Left cardiac atrium (tissue), 4 donors: Measurements from ENCODE around the gene AFAP1. TPM values are rescaled to one million over a fixed set of nuclear protein-coding genes. Genes with fewer than 3 reads are reported as not detected.

Source experiments
- ATAC-seq, 2 donors: fragments of 200-7000 bp; cut with Tn5 transposase; one replicate each; pipeline ENCODE4 v1.9.1; 2020; ENCODE audit warnings: mild to moderate bottlenecking in 2 of 2, moderate library complexity in 2 of 2
- DNase-seq: peaks from one replicate; pipeline ENCODE4 v3.0.0-alpha.2; 2020
- intact Hi-C, 2 donors: fragments of 100-400 bp; cut with DNase I; formaldehyde crosslinking; loops; one replicate each; pipeline versions ENCODE4 v1.14.1 to v1.15.1; 2022 to 2023
- long read RNA-seq: library from polyadenylated mRNA; unstranded; transcript quantifications from one replicate; pipeline ENCODE4 v2.0.0, GENCODE V29; 2021
- total RNA-seq, 2 donors: library from RNA; stranded (reverse); fragmentation: NEBNext Ultra II Directional; extraction: Animal tissue kit (Norgen Biotek cat#: 25700); gene quantifications; one replicate each; pipeline ENCODE4 v1.2.1, GENCODE V29; 2021
- donor health status: DM: no; HTN: yes; CAD: no.
- donor health status: DM: no; HTN: yes; CAD: no; lungs with severe emphysema.
- donor health status: DM: yes; HTN: yes; CAD: no.
- donor health status: Dilated cardiomyopathy.

Gene AFAP1
- 10 to 100 TPM; 19.6 to 33.3 TPM for total RNA-seq
- long read RNA-seq, full-length matches to known transcripts, result 4 of 23 reads
- long read RNA-seq, partial matches to known transcripts, result 2 of 23 reads
- long read RNA-seq, other reads (novel, unspliced or antisense), result 17 of 23 reads

DNA sequence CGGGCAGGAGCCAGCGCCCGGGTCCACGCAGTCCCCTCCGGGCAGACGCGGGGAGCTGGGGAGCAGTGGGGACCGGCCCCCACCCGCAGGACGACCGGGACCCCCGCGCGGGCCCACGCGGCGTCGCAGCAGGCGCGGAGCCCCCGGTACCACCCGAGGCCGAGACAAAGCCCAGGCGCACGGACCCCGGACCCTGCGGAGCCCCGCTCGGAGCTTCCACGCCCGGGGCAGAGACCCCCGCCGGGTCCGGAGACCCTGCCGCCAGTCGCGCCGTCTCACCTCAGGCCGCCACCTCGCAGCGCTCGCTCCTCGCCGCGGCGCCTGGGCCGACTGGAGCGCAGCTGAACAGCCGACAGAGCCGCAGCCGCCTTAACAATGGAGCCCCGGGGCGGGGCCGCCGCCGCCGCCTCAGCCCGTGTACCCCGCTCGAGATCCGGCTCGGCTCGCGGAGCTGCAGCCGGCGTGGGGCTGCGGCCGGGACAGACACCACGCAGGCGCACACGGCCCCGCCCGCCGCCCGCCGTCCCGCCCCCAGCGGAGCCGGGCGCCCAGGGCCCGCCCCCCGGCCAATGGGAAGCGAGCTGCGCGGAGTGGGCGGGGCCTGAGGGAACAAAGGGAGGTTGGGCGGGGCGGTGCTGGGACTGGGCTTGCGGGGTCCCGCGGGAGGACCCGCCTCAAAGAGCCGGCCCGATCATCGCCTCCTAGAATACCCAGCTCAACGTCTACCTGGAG is at the start of gene AFAP1:
Gene AFAP1 (minus strand): TSS at position 485 of the 732 bp plus-strand sequence. CDS start 67,783 bp downstream, outside the sequence.
- DNase-seq, result peak; percentile 92
- intact Hi-C loops, result loop anchor here (5.0 to 10.0 kb wide), 3 partner anchors 65 to 132 kb away; no protein-coding TSS in a partner anchor
- peak; percentile 94 to 96 for ATAC-seq

DNA sequence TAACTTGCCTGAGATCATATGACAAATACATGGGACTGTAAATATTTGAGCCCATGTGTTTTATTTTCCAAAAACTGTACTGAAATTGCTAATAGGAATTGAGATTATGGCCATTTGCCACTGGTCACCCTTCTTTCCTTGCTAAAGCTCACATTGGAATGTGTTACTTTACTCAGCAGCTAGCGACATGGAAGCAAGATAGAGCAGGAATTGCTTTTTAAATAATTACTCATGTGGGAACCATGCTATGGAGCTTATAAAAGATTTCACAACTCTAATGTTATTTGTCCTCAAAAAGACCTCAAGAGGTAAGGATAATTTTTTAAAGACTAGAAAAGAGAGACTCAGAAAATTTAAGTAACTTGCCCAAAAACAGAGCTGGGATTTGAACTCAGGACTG is 48.8 kb upstream of the AFAP1 start:
- no peak for ATAC-seq
- no peak for DNase-seq
- intact Hi-C loops, result loop anchor here in 1 of 2 donors (5.0 kb wide), 1 partner anchor 226 kb away; no protein-coding TSS in a partner anchor

- peak; percentile 76 for DNase-seq
- ATAC-seq, result peak; percentile 68 to 81
- intact Hi-C loops, result loop anchor here (1.0 to 5.0 kb wide), 3 partner anchors 183 to 225 kb away; no protein-coding TSS in a partner anchor
These were observed 47.7 kb upstream of the AFAP1 start for GRCh38 chr4:7987148-7987989.

DNA sequence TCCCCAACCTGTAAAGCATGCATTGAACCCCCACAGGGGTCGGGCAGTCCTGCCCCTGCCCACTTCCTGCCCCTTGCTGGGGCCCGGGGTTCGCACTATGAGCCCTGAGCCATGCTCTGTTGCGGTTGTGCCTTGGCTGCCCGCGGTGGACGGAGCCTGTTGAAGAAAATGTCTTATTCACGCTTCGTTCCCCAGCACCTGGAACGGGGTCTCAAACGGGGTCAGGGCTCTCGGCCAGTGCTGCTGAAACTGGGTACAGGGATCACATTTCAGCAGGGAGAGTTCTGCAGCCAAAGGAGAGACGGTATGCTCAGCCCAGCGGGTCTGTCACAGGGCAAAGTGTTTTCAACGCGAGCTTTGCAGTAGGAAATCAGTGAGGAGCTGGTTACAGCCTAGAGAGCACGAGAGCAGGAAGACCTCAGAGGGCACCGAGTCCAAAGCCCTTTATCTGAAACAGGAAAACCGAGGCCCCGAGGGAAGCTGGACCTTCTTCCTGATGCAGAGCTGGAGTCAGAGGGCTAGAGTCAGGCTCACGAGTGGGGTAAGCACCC is 46.3 kb upstream of the AFAP1 start:
- ATAC-seq (peak; percentile 7 to 27), DNase-seq (peak; percentile 51)
- intact Hi-C loops, result loop anchor here (2.0 to 5.0 kb wide), 2 partner anchors 183 to 224 kb away; no protein-coding TSS in a partner anchor

- no peak for ATAC-seq
- DNase-seq, result no peak
- intact Hi-C loops, result loop anchor here in 1 of 2 donors (5.0 kb wide), 1 partner anchor 223 kb away; no protein-coding TSS in a partner anchor
These were observed 45.4 kb upstream of the AFAP1 start for GRCh38 chr4:7985072-7985471.

DNA sequence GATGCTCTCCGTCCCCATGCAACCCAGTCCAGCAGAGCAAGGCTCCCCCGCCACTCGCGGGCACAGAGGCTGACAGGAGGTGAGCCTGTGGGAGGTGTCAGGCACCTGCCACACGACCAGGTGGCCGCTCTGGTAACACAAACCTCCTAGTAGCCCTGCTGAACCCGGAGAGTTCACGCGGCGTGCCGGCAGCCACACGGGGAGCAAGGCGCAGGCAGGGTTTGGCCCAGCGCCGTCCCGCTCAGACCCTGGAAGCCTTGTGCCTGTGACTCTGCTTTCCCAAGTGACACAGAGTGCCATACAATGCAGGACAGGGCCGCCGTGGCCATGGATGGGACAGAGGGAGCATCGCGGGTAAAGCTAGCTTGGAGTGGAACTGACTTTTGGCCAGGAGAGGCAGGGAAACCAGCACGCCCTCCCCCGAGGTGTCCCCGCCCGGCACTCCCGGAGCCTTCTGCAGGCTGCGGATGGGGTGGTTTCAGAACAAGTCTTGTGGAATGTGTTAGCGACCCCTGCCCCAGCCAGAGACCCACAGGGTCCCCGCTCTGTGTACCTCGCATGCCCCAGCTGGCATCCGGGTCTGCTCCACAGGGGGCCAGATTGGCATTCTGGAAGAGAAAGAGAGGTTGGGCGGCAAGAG is 44.7 kb upstream of the AFAP1 start:
- no peak for ATAC-seq
- intact Hi-C loops, result no loop called here
- no peak for DNase-seq

DNA sequence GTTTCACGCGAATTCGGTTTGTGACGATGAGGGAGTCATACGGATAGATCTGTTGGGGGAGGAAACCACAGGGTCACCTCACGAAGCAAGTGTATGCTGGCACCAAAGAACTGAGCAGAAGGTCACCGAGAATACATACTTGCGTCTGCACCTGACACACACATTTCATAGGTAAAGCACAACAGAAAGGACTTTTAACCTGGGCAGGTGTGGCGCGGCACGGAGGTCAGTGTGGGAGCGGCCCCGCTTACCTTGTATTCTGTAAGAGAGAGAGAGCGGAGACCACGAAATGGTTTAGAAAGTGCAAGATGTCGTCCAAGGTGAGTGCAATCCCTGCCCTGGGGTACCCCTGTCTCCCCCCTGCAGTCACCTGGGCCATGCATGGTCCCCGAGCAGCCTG is 43.6 kb upstream of the AFAP1 start:
- ATAC-seq (no peak), DNase-seq (no peak)
- intact Hi-C loops, result no loop called here

DNA sequence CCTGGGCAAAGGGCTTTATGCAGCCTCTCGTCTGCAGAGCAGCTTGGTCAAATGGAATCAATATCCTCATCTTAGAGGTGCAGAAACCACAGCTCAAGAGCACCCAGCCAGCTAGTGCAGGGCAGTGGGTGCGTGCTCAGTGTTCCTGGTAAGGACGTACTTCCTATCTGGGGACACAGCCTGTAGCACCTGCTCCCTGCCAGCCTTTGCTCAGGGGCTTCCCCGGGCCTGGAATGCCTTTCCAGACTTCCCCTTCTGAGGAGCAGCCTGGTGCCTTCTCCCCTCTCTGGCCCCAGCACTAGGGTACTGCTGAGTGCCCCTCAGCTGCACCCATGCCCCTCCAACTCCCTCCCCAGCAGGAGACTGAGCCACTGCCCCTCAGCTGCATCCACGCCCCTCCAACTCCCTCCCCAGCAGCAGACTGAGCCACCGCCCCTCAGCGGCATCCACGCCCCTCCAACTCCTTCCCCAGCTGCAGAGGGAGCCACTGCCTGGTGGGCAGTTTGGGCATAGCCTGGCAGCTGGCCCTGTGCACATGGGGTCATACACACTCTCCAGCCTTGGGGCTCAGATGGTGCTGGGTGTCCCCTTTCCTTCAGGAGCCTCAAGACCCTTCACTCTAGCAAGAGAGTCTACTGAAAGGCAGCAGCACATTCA is 42.2 kb upstream of the AFAP1 start:
- no peak for DNase-seq
- no peak for ATAC-seq
- intact Hi-C loops, result no loop called here

GRCh38 chr4:7980036-7980435 is 40.4 kb upstream of the AFAP1 start:
- no peak for DNase-seq
- no peak for ATAC-seq
- intact Hi-C loops, result no loop called here

DNA sequence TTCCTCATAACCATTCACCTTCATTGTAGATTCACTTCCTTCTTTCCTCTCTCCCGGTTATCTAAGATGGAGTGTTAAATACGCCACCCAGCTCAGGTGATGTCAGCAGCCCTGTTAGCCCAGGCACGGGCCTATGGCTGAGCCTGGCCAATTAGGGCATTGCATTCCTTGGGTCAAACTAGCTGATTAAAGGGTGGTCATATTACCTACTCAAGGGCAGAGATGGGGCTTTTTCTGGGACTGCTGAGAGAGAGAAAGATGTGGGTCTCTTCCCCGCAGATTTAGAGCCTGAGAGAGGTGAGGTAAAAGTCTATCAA is 39.9 kb upstream of the AFAP1 start:
- ATAC-seq, result no peak
- no peak for DNase-seq

GRCh38 chr4:7978907-7979651 is 39.4 kb upstream of the AFAP1 start:
- no peak for DNase-seq
- intact Hi-C loops, result no loop called here
- ATAC-seq, result no peak

More for the DNA sequence above, 39.9 kb upstream of the AFAP1 start:
- intact Hi-C loops, result no loop called here

GRCh38 chr4:7978489-7978888 is 38.8 kb upstream of the AFAP1 start:
- DNase-seq (no peak), ATAC-seq (peak; percentile 19 to 62)
- intact Hi-C loops, result no loop called here

GRCh38 chr4:7976634-7977033 is 37.0 kb upstream of the AFAP1 start:
- ATAC-seq, result no peak
- intact Hi-C loops, result no loop called here

DNA sequence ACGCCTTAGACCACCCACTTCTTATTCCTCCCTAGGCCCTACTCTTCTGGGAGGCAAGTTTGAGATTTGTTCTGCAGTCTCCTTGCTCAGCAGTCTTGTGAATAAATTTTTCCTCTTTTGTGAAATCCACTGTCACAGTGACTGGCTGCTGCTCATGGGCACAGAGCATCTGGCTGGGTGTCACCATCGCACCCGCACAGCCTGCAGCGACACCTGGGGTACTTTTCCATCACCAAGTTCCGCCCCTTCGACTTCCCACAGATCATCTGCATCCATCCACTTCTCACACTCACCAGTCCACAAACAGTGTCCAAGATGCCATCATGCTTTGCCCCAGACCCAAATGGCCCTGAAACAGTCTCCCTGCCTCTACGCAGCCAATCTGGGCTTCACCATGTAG is 36.4 kb upstream of the AFAP1 start:
- no peak for DNase-seq
- ATAC-seq, result no peak
- intact Hi-C loops, result no loop called here

More at GRCh38 chr4:7976634-7977033, 37.0 kb upstream of the AFAP1 start:
- DNase-seq, result no peak

- no peak for ATAC-seq
- DNase-seq, result no peak
- intact Hi-C loops, result no loop called here
These were observed 34.8 kb upstream of the AFAP1 start for GRCh38 chr4:7974425-7974824.

GRCh38 chr4:7973545-7973981 is 33.9 kb upstream of the AFAP1 start:
- DNase-seq, result no peak
- intact Hi-C loops, result no loop called here

GRCh38 chr4:7971881-7972500 is 32.3 kb upstream of the AFAP1 start:
- no peak for DNase-seq
- intact Hi-C loops, result no loop called here
- ATAC-seq, result no peak

More at GRCh38 chr4:7973545-7973981, 33.9 kb upstream of the AFAP1 start:
- no peak for ATAC-seq
